ENCODE results near the gene CNST.

CNST gene

DNA sequence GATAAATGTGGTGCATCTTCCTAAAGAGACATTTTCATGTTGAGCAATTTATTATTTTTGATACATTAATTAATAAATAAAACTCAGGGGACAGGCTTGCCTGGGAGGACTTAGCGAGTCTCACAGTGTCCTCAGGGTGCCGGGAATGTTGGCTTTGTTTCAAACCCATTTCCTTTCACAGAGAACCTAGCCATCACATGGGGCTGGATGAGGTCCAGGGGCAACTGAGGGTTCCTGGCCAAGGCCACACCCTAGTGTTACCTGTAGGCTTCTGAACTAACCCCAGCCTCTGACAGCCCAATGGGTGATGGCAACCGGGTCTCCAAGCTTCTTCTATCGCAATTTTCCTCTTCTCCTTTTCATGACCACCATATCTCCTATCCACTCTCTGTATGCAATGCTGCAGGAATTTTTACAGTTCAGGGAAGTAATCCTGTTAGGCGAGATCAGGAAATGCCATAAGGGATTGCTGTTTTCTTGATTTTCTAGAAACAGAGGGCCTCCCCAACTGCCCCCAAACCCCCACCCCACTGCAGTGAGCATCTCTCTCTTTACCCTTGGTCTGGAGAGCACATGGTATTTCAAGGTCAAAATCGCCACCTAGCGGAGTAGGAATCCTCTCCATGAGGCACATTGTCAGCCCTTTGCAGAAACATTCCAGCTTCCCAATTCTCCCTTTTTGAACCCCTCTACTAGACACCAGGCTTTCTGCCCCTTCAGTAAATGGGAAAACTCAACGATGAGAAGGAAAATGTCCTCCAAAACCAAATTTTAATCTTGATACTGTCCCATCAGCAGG is 37.1 kb upstream of the CNST start:
- TF ChIP-seq Cebpa-rat (IDR thresholded peaks at IDR 0.05) = no peak
- peak overlapping the region in 1 of 11 experiments; percentile 18; a peak in 1 of 22 replicates for H3K4me2 ChIP-seq
- no peaks in the 10 kb centered on the region for H4K20me1 ChIP-seq
- H3K4me1 ChIP-seq = peaks cover 9 to 16% (median 12%) of the 10 kb centered on the region in 10 experiments
- no peak overlapping the region for H3K9ac ChIP-seq
- no peak overlapping the region for H3K4me3 ChIP-seq
- H3K27ac ChIP-seq = no peak overlapping the region
- no peaks in the 10 kb centered on the region for H3K27me3 ChIP-seq
- H3K9me3 ChIP-seq (replicated peaks in 1 of 11) = peaks cover 41 to 79% (median 65%) of the 10 kb centered on the region in 11 experiments
- peaks cover 0 to 13% (median 0%) of the 10 kb centered on the region in 11 experiments; a peak in 4 of 22 replicates for H3K36me3 ChIP-seq

DNA sequence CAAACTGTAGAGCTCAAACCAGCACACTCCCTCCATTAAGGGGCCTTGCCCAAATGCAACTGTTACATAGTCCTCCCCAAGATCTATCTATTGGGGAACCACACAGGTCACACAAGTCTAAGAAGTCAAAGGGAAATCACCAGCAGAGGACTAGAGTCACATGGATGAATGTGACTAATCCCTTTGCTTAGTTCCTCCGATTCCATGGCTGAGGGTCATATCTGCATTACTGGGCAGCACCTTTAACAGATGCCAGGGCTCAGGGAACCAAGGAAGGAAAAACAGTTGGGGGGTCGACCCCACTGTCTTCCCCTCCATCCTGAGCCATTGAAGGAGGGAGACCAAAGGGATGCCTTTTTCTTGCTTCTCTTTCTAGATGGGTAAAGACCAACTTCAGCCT is 35.8 kb upstream of the CNST start:
- Histone ChIP-seq H3K36me3 (peaks cover 0 to 13% (median 0%) of the 10 kb centered on the region in 11 experiments; a peak in 4 of 22 replicates), H3K27me3 (no peaks in the 10 kb centered on the region), H3K4me1 (peaks cover 9 to 16% (median 12%) of the 10 kb centered on the region in 10 experiments), H3K4me2 (no peak overlapping the region), H4K20me1 (no peaks in the 10 kb centered on the region), H3K4me3 (peak overlapping the region in 1 of 10 experiments; percentile 19; a peak in 1 of 20 replicates), H3K27ac (no peak overlapping the region), H3K9ac (no peak overlapping the region), H3K9me3 (replicated peaks in 1 of 11) (peaks cover 37 to 69% (median 61%) of the 10 kb centered on the region in 11 experiments)
- TF ChIP-seq Cebpa-rat (IDR thresholded peaks at IDR 0.05) = no peak

DNA sequence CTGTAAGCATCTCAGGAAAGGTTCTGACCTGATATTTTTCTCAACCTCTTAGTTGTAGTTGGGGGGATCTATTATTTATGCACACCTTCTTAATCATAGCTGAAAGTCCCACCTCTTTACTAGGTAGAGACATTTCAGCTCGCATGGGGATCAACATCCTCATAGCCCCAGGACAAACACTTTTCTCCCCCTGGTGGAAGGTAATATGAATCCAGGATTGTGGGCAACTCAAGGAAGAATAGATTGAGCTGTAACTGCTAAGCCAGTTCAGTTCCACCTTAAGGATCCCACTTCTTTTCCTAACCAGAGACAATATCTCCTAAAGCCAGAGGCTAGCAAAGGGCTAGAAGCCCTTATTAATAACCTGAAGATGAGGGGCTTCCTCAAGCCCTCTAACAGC is 33.7 kb upstream of the CNST start:
- Histone ChIP-seq H4K20me1 (no peaks in the 10 kb centered on the region), H3K27ac (no peak overlapping the region), H3K36me3 (peaks cover 0 to 13% (median 0%) of the 10 kb centered on the region in 11 experiments; a peak in 4 of 22 replicates), H3K4me1 (peaks cover 4 to 8% (median 5%) of the 10 kb centered on the region in 10 experiments), H3K27me3 (no peaks in the 10 kb centered on the region), H3K4me2 (no peak overlapping the region), H3K9me3 (replicated peaks in 1 of 11) (peaks cover 29 to 56% (median 48%) of the 10 kb centered on the region in 11 experiments), H3K9ac (no peak overlapping the region), H3K4me3 (no peak overlapping the region)
- TF ChIP-seq Cebpa-rat (IDR thresholded peaks at IDR 0.05) = no peak

DNA sequence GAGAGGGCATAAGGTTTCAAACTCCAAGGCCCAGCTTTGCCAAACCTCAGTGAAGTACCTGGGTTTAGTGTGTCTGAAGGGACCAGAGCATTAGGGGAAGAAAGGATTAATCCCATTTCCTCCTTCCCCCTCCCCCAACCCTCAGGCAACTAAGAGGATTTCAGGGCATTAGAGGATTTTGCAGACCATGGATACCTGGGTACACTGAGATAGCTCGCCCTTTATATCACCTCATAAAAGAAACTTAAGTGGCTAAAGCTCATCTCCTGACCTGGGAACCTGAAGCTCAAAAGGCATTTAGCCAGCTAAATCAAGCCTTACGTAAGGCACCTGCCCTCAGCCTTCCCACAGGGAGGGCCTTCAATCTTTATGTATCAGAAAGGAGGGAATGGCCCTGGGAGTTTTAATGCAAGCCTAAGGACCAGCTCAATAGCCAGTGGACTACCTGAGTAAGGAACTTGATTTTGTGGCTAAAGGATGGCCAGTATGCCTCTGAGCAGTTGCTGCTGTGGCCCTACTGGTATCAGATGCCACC is 32.8 kb upstream of the CNST start:
- peaks cover 0 to 22% (median 4%) of the 10 kb centered on the region in 11 experiments; a peak in 8 of 22 replicates for H3K36me3 ChIP-seq
- H3K9me3 ChIP-seq (replicated peaks in 1 of 11) = peaks cover 29 to 47% (median 40%) of the 10 kb centered on the region in 11 experiments
- no peak overlapping the region for H3K27ac ChIP-seq
- no peak overlapping the region for H3K9ac ChIP-seq
- H4K20me1 ChIP-seq = no peaks in the 10 kb centered on the region
- no peak overlapping the region for H3K4me2 ChIP-seq
- no peak for TF ChIP-seq Cebpa-rat (IDR thresholded peaks at IDR 0.05)
- H3K4me3 ChIP-seq = no peak overlapping the region
- H3K27me3 ChIP-seq = no peaks in the 10 kb centered on the region
- H3K4me1 ChIP-seq = 0 out of 20 replicates have a peak, but pooled peaks cover 0 to 3% (median 0%) of the 10 kb centered on the region in 10 experiments

DNA sequence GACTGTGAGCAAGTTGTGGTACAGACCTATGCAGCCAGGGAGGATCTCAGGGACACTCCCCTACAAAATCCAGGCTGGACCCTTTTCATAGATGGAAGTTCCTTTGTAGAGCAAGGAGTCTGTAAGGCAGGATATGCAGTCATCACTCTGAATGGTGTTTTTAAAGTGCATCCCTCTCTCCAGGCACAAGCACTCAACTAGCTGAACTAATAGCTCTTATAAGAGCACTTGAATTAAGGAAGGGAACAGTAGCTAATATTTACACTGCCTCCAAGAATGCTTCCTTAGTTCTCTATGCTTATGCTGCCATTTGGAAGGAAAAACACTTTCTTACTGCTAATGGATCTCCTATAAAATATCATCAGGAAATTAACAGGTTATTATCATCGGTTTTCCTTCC is 32.1 kb upstream of the CNST start:
- Histone ChIP-seq H4K20me1 (no peaks in the 10 kb centered on the region), H3K4me1 (0 out of 20 replicates have a peak, but pooled peaks cover 0 to 3% (median 0%) of the 10 kb centered on the region in 10 experiments), H3K36me3 (peaks cover 0 to 29% (median 9%) of the 10 kb centered on the region in 11 experiments; a peak in 12 of 22 replicates), H3K9ac (no peak overlapping the region), H3K4me3 (no peak overlapping the region), H3K27ac (no peak overlapping the region), H3K9me3 (replicated peaks in 1 of 11) (peaks cover 25 to 41% (median 34%) of the 10 kb centered on the region in 11 experiments), H3K4me2 (no peak overlapping the region), H3K27me3 (no peaks in the 10 kb centered on the region)
- TF ChIP-seq Cebpa-rat (IDR thresholded peaks at IDR 0.05) = no peak

DNA sequence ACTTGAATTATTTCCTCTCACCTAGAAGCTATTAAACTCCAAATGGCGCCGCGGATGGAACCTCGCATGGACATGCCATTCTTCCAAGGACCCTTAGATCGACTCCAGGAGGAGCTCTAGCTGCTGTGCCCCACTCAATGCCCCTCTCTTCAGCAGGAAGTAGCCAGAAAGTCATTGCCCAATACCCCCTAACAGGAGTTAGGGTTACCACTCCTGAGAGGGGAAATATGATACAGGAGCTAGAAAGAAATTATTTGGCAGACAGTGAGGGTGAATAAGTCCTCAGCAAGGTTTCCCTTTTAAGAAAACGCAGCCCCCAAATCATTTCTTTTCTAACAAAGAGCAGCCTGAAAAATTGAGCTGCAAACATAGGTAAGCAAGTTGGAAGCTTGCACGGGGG is 28.8 kb upstream of the CNST start:
- Histone ChIP-seq H3K4me3 (no peak overlapping the region), H3K27me3 (no peaks in the 10 kb centered on the region), H3K9me3 (replicated peaks in 1 of 11) (peaks cover 0 to 8% (median 1%) of the 10 kb centered on the region in 11 experiments; a peak in 8 of 22 replicates), H3K9ac (no peak overlapping the region), H3K4me2 (no peak overlapping the region), H4K20me1 (no peaks in the 10 kb centered on the region), H3K27ac (no peak overlapping the region), H3K4me1 (no peaks in the 10 kb centered on the region), H3K36me3 (peaks cover 24 to 48% (median 42%) of the 10 kb centered on the region in 11 experiments)
- TF ChIP-seq Cebpa-rat (IDR thresholded peaks at IDR 0.05) = no peak

DNA sequence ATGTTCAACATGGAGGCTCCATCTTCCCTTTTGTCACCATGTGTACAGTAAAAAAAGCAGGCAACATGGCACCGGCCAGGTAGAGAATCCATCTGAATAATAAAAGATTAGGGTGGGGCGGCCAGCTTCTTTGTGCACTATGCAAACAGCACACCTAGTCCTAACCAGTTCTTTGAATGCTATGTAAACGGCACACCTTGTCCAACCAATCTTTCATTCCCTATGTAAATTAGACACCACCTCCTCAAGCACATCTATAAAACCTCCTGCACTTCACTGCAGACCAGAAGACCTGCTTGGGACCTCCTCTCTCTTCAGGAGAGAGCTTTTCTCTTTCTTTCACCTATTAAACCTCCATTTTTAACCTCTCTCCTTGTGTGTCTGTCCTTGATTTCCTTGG is 28.4 kb upstream of the CNST start:
- no peaks in the 10 kb centered on the region for H3K27me3 ChIP-seq
- H4K20me1 ChIP-seq = no peaks in the 10 kb centered on the region
- no peak for TF ChIP-seq Cebpa-rat (IDR thresholded peaks at IDR 0.05)
- peaks cover 0 to 4% (median 0%) of the 10 kb centered on the region in 11 experiments; a peak in 2 of 22 replicates for H3K9me3 ChIP-seq (replicated peaks in 1 of 11)
- H3K27ac ChIP-seq = no peak overlapping the region
- H3K4me1 ChIP-seq = no peaks in the 10 kb centered on the region
- peaks cover 28 to 53% (median 46%) of the 10 kb centered on the region in 11 experiments for H3K36me3 ChIP-seq
- H3K4me3 ChIP-seq = no peak overlapping the region
- H3K4me2 ChIP-seq = no peak overlapping the region
- no peak overlapping the region for H3K9ac ChIP-seq

DNA sequence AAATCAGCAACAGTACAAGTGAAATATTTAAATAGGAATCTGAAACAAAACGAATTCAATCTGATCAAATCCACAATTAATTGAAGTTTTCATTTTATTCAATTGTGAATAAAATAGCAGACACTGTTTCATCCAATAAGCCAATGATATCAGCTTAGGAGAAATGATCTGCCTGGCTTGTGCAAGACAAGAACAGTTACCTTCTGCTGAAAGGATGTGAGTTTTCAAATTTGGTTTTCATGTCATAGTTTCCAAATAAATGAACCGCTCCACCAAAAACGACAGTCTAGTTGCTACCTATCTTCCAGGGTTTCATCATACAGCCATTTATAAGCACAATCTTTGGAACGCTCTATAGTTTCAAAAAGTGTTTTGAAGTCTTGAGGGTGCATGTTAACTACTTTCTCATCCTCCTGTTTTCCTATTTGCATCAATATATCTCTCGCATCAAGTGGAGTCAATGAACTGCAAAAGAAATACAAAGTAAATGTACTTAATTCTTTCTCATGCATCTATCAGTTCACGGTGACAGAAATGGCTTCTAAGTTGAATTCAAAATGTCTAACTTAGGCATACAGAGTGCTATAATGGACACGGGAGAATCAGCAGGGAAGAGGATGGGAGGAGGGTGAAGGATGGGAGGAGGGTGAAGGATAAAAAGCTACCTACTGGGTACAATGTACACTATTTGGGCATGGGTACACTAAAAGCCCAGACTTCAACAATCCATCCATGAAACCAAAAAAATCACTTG is 25.3 kb upstream of the CNST start:
- H3K27ac ChIP-seq = no peak overlapping the region
- H3K36me3 ChIP-seq = peaks cover 55 to 83% (median 75%) of the 10 kb centered on the region in 11 experiments
- no peak overlapping the region for H3K9ac ChIP-seq
- H3K4me2 ChIP-seq = no peak overlapping the region
- no peaks in the 10 kb centered on the region for H3K4me1 ChIP-seq
- H3K4me3 ChIP-seq = no peak overlapping the region
- H3K9me3 ChIP-seq (replicated peaks in 1 of 11) = no peaks in the 10 kb centered on the region
- TF ChIP-seq Cebpa-rat (IDR thresholded peaks at IDR 0.05) = no peak
- H4K20me1 ChIP-seq = 0 out of 22 replicates have a peak, but pooled peaks cover 0 to 5% (median 0%) of the 10 kb centered on the region in 11 experiments
- H3K27me3 ChIP-seq = no peaks in the 10 kb centered on the region

DNA sequence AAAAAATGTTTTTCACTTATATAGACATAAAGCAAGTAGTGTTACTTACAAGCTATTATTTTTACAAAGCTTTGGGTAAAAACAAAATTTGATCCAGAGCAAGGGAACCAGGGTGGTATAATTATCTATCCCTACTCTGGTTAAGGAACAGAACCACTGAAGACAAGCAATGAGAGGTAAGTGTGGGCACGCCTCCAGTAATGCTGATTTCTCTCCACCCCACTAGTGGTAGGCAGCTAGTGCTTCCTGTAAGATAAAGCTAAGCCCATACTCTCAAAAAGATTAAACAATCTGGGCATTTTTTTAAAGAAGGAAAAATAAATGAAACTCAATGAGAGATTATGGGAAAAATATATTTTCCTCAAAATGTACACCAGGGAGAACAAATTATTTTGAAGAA is 22.3 kb upstream of the CNST start:
- no peak overlapping the region for H3K4me3 ChIP-seq
- H3K4me2 ChIP-seq = no peak overlapping the region
- no peaks in the 10 kb centered on the region for H3K27me3 ChIP-seq
- no peak overlapping the region for H3K9ac ChIP-seq
- no peak overlapping the region for H3K27ac ChIP-seq
- no peak for TF ChIP-seq Cebpa-rat (IDR thresholded peaks at IDR 0.05)
- peaks cover 79 to 100% (median 97%) of the 10 kb centered on the region in 11 experiments for H3K36me3 ChIP-seq
- no peaks in the 10 kb centered on the region for H3K4me1 ChIP-seq
- H4K20me1 ChIP-seq = peaks cover 0 to 8% (median 0%) of the 10 kb centered on the region in 11 experiments; a peak in 2 of 22 replicates
- no peaks in the 10 kb centered on the region for H3K9me3 ChIP-seq (replicated peaks in 1 of 11)
